Glomerular endothelial cell (primary cell): Measurements from ENCODE around the gene E2F2. TPM values are rescaled to one million over a fixed set of nuclear protein-coding genes. Genes with fewer than 3 reads are reported as not detected.

Experiments
- DNase-seq: peaks from one replicate; pipeline ENCODE4 v3.0.0-alpha.2; 2011; ENCODE audit warnings: low read depth, low spot score; ENCODE audit errors: extremely low read depth
- total RNA-seq: library from RNA; depleted of rRNA; stranded (reverse); fragments of >200 nt; gene quantifications from 2 replicates; pipeline ENCODE4 v1.2.3, GENCODE V29; 2015

Gene E2F2, protein sequence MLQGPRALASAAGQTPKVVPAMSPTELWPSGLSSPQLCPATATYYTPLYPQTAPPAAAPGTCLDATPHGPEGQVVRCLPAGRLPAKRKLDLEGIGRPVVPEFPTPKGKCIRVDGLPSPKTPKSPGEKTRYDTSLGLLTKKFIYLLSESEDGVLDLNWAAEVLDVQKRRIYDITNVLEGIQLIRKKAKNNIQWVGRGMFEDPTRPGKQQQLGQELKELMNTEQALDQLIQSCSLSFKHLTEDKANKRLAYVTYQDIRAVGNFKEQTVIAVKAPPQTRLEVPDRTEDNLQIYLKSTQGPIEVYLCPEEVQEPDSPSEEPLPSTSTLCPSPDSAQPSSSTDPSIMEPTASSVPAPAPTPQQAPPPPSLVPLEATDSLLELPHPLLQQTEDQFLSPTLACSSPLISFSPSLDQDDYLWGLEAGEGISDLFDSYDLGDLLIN
- total RNA-seq: 0.10 and 0.82 TPM in 2 replicates

DNA sequence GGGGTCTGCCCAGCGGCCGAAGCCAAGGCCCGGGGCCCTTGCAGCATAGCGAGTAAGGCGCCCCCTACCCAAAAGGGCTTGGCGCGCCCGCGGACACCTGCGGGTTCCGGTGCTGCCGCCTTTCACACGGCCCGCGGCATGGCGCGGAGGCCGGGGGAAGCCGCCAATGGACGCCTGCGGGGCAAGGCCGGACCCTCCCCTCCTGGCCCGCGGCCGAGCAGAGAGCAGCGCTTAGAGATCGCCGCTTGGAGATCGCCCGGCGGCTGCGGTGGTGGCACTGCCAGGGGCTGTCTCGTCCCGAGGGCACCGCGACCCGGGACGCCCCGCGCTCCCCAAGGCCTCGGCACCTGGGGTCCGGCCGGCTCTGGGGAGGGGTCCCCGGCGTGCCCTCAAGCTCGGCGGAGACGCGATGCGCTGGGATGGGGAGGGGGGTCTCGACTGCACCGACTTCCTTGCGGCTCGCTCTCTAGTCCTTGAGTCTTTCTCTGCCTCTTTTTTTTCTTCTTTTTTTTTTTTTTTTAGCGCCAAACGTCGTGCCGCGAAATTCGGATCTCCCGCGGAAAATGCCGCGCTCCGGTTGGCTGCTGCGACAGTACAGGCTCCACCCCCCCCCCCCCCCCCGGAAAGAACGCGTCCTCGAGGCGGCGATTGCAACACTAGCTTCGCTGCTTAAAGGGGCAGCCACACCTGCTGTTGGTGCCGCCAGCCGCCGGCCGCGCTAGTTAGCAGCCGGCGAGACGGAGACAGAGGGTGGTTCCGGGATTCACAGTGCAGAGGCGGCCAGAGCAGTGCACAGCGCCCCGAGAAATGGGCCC is at the start of gene E2F2:
TSS of gene E2F2 (minus strand) at position 487 of the 815 bp plus-strand sequence. CDS start at position 47, 440 bp downstream.
- DNase-seq: no peak

DNA sequence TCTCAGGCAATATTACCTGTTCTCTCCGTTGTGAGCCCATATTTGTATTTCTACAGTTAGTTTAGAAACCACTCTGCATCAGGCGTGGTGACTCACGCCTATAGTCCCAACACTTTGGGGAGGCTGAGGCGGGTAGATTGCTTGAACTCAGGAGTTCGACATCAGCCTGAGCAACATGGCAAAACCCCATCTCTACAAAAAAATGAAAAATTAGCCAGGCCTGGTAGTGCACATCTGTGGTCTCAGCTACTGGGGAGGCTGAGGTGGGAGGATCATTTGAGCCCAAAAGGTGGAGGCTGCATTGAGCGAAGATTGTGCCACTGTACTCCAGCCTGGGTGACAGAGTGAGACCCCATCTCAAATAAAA is 47.9 kb upstream of the E2F2 start:
- DNase-seq: no peak

GRCh38 chr1:23578311-23578996 is 47.4 kb upstream of the E2F2 start:
- no peak for DNase-seq

GRCh38 chr1:23577056-23578004 is 46.3 kb upstream of the E2F2 start:
- DNase-seq: no peak

- no peak for DNase-seq
Measured at GRCh38 chr1:23576338-23577055, 45.5 kb upstream of the E2F2 start.

- DNase-seq: no peak
Measured at GRCh38 chr1:23575226-23575810, 44.3 kb upstream of the E2F2 start.

GRCh38 chr1:23574265-23574754 is 43.3 kb upstream of the E2F2 start:
- DNase-seq: no peak

DNA sequence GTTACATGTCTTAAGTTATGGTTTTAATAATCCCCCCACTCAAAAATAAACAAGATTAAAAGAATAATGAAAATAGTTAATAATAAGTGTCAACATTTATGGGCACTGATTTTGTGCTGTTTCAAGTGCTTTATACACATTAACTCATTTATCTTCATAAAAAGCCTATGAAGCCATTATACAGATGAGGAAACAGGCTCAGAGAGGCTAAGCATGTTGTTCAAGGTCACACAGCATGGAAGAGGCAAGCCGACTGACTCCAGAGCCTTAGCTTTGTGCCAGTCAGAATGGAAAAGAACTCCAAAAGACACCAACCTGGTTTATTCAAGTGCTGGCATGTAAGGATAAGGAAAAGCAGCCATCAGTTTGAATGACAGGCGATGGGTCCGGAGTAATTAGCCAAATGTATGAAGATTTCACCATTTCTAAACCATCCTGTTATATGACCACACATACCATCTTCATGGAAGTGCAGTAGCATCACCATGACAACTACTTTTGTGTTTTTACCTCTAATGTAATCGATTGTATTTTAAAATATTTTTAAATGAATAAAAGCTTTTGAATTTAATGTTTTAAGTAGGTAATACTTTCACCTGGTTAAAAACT is 42.6 kb upstream of the E2F2 start:
- DNase-seq: no peak

DNA sequence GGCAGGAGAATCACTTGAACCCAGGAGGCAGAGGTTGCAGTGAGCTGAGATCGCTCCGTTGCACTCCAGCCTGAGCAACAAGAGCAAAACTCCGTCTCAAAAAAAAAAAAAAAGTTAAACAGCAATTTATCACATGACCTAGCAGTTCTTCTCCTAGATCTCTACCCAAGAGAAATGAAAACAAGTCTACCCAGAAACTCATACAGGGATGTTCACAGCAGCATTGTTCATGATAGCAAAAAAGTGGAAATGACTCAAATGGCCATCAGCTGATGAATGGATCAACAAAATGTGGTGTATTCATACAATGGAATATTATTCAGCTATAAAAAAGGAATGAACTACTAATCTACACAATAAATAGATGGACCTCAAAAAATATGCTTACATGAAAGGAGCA is 40.4 kb upstream of the E2F2 start:
- DNase-seq: no peak

DNA sequence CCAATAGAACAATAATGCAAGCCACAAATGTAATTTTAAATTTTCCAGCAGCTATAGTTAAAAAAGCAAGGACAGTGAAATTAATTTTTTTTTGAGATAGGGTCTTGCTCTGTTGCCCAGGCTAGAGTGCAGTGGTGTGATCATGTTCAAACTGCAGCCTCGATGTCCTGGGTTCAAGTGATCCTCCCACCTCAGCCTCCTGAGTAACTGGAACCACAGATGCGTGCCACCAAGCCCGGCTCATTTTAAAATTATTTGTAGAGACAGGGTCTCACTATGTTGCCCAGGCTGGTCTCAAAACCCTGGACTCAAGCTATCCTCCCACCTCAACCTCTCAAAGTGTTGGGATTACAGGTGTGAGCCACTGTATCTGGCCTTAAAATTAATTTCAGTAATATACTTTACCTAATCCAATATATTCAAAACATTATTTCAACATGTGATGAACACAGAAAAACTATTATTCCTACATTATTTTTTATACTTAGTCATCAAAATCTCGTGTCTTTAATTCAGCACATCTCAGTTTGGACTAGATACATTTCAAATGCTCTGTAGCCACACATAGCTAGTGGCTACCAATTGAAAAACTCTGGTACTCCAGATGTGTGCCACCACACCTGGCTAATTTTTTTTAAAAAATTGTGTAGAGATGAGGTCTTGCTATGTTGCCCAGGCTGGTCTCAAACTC is 39.1 kb upstream of the E2F2 start:
- no peak for DNase-seq

- no peak for DNase-seq
Measured at GRCh38 chr1:23568608-23569383, 37.8 kb upstream of the E2F2 start.

- DNase-seq: no peak
Measured at GRCh38 chr1:23567996-23568607, 37.1 kb upstream of the E2F2 start.

GRCh38 chr1:23567629-23567995 is 36.6 kb upstream of the E2F2 start:
- DNase-seq: no peak

DNA sequence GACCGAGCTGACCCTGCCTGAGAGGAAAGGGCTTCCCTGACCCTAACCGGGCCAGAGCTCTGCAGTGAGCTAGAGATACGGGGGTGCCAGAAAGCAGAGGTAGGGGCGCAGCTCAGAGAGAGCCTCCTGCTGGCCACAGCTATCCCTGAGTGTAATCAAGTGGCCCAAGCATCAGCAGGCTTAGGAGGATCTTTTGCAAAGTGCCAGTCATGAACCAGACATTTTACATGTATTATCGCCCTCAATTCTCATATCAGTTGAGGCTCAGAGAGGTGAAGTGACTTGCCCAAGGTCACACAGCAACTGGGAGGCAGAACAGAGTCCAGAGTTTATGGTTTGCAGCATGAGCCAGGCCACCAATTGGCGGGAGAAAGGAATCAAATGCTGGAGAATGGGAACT is 35.3 kb upstream of the E2F2 start:
- no peak for DNase-seq

DNA sequence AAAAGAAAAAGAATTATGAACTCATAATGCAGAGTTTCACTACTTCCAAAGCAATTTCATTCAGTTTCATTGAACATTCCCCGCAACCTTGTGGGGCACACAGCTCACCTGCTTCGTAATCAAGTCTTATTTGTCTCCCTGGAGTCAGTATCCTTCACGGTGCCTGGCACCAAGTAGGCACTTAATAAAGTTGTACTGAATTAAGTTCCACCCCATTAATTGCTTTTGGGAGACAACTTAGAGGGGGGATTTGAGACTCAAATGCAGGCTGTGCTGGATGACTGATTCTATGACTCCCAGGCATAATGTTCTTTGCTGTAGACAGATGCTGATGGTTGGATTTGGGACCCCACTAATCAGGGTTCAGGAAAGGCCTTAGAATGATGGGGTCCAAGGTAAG is 34.7 kb upstream of the E2F2 start:
- DNase-seq: no peak

GRCh38 chr1:23564529-23565122 is 33.6 kb upstream of the E2F2 start:
- no peak for DNase-seq
